Epidermal melanocyte (primary cell): ENCODE measurements around the gene GRIK1.

ENCODE experiments used
- DNase-seq: peaks from one replicate; pipeline ENCODE4 v3.0.0; 2011; ENCODE audit warnings: low spot score; ENCODE audit not compliant: insufficient read length

GRIK1 gene

DNA sequence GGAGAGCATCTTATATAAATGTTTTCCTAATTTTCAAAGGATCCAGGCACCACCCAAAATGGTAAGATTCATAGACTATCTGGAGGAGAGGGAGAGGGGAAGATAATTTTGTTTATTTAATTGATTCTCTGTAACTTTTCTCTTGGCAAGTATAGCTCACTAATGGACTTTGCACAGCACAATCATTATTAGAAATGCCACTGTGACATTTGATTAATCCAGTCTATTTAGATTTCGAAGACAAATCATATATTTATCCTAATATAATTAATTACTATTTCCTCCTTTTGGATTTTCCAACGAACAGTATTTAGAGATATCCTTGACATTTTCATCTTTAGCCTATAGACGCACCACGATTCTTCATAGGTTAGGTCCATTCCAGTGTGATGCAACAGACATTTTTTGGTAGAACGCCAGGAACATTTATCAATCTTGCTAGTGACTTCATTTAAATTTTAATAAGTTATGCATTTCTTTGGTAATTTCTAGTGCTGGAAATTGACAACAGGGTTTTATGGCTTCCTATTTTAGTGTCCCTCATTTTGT lies 152.4 kb downstream of the GRIK1 start:
- no peak for DNase-seq

DNA sequence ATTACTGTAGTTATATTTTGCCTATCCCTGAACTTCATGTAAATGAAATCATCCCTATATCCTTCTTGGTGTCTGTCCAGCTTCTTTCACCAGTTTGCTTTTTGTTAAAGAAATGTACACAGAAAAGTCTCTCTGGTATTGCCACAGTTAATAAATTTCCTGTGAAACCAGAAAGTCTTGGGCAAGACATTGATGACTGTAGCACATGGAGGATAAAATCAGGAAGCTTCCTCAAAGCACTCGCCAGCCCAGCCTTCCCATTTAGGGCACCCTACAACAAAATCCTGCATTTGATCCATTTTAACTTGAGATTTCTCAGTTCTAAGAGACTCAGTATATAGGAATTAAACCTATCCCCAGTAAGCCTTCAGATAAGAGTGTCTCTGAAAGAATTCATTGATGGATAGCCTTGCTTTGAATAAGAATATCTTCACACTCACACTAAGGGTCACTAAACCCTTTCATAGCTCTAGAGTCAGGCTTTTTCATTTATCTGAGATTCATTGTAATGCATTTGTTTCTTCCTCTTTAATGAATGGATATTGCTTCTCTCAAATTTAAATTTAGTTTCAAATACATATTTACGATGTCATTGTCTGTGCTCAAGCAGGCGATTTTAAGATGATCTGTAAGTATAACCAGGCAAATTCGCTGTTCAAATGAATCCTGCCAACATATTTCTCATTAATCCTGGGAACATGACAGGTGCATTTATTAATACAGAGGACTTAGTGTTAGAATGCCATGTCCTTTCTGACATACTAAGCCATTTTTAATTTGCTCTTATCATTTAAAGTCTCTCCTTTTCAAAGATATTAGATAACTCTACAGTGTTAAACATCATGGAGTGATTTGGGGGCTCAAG lies 153.1 kb downstream of the GRIK1 start:
- DNase-seq: no peak

- DNase-seq: no peak
Observed at GRCh38 chr21:29777160-29777559, 162.6 kb downstream of the GRIK1 start.

DNA sequence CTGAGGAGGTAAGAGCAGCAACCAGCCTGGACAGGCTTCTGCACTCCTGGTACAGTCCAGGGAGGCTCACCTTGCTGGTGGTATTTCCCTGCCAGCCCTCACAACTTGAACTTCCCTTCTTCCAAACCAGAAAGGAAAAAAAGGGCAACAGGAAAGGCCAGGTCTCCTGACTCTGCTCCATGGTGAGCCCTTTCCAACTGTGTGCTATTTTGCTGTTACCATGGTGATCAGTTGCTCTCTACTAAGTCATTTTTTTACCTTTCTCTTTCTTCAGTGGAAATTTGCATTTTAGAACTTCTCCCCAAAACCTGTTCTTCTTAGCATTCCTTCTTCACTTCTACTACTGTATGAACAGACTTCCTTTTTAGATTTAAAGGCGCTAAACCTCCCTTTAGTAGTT lies 164.3 kb downstream of the GRIK1 start:
- no peak for DNase-seq

- DNase-seq: no peak
Observed at GRCh38 chr21:29771491-29772066, 168.2 kb downstream of the GRIK1 start.

GRCh38 chr21:29763674-29764073 lies 176.1 kb downstream of the GRIK1 start:
- no peak for DNase-seq

GRCh38 chr21:29762570-29763082 lies 177.2 kb downstream of the GRIK1 start:
- DNase-seq: no peak

- DNase-seq: no peak
Observed at GRCh38 chr21:29753216-29753615, 186.6 kb downstream of the GRIK1 start.

GRCh38 chr21:29751473-29752185 lies 188.2 kb downstream of the GRIK1 start:
- no peak for DNase-seq

DNA sequence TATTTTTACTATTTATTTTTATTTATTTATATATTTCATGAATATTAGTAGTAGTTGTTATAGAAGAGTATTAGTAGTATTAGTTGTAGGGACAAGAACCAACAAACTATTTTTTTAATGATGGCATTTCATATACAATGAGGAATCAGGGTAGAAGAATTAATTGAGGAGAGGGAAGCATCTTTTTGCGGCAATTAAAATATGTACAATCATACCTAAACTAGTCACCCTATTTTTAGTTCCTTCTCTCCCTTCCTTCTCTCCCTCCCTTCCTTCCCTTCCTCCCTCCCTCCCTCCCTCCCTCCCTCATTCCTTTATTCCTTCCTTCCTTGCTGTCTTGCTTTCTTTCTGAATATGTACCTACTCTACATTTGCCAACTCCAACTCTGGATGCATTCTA lies 189.8 kb downstream of the GRIK1 start:
- DNase-seq: no peak

GRCh38 chr21:29749223-29749622 lies 190.6 kb downstream of the GRIK1 start:
- DNase-seq: no peak

DNA sequence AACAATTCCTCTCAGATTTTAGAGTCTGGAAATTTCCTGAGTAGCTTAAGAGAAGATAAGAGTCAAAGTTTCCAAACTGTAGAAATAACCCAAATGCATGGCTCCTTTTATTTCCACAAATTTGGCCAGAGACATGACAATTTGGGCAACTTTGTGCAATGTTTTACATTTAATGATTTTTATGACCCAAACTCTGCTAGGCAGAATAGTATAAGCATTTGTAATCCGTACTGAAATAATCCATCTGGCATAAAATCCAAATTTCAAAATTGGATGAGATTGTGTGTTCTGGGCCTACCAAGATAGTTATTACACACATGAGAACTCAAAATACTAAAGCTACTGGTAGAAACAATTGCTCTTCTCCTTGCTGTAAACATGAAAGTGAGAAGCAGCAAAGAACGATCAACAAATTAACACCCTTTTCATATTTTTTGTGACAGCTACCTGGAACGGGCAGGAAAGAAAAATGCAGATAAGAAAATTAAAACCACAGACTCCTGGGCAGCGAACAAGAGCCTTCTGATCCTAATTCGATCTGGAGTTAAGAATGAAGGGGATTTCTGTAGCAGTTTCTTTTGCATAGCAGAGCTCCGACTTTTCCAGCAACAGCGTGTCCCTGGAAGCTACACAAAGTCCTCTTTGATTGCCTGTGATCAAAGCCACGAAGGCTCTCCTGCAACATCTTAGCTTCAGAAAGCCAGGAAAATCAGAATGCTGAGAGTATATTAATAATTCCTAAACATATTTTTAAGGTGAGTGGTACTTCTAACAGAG lies 191.2 kb downstream of the GRIK1 start:
- DNase-seq: no peak

- DNase-seq: no peak
Observed at GRCh38 chr21:29741761-29742160, 198.0 kb downstream of the GRIK1 start.

GRCh38 chr21:29739176-29739575 lies 200.6 kb downstream of the GRIK1 start:
- no peak for DNase-seq

- no peak for DNase-seq
Observed at GRCh38 chr21:29738730-29739129, 201.1 kb downstream of the GRIK1 start.

- no peak for DNase-seq
Observed at GRCh38 chr21:29737186-29737585, 202.6 kb downstream of the GRIK1 start.

- no peak for DNase-seq
Observed at GRCh38 chr21:29730281-29730680, 209.5 kb downstream of the GRIK1 start.

- no peak for DNase-seq
Observed at GRCh38 chr21:29726044-29726443, 213.8 kb downstream of the GRIK1 start.

DNA sequence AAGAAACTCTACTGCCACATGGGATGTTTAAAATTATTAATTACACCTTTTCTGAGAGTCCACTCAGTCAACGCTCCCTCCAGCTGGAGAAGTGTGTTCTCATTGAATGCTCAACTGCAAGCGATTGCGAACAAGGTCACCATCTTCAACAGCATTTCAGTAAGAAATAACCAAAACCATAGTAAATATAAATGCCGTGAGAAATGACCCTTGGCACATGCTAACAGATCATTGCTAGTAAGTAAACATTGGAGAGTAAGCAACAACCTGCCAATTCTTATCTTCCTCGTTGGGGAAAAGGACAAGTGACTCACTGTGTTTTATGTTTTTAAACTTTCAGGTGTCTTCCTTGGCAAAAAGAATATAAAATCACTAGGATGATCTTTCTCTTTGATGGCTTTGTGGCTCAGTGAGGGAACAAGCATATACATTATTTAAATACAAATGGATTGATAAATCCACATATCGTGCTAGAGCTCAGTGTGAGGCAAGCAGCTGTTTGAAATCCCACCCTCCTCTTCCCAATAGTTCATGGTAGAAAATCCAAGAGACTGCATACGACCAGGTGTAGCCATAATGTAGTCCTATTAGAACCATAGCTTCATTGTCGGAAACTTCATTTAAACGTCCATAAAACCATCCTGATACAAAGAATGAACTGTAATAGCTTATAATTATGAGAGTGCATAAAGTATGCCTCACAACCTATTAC lies 214.6 kb downstream of the GRIK1 start:
- no peak for DNase-seq

GRCh38 chr21:29721964-29722363 lies 217.8 kb downstream of the GRIK1 start:
- DNase-seq: no peak
